GM21528 (cell line): ENCODE data around the gene ACBD4.

ENCODE experiments used
- ATAC-seq: cut with Tn5 transposase; IDR thresholded peaks from one replicate; pipeline ENCODE4 v1.9.1; 2021; ENCODE audit warnings: mild to moderate bottlenecking, moderate library complexity; ENCODE audit not compliant: unreplicated experiment, low FRiP score

ACBD4 gene

GRCh38 chr17:45104029-45104428 lies 31.5 kb upstream of the ACBD4 start:
- ATAC-seq, result no peak

- no peak for ATAC-seq
Measured at GRCh38 chr17:45104497-45104896, 31.0 kb upstream of the ACBD4 start.

GRCh38 chr17:45104907-45105624 lies 30.4 kb upstream of the ACBD4 start:
- no peak for ATAC-seq

GRCh38 chr17:45106096-45106495 lies 29.4 kb upstream of the ACBD4 start:
- ATAC-seq, result no peak

- no peak for ATAC-seq
Measured at GRCh38 chr17:45106582-45106981, 28.9 kb upstream of the ACBD4 start.

GRCh38 chr17:45107293-45108010 lies 28.0 kb upstream of the ACBD4 start:
- ATAC-seq, result no peak

GRCh38 chr17:45108051-45108450 lies 27.4 kb upstream of the ACBD4 start:
- no peak for ATAC-seq

GRCh38 chr17:45108595-45109521 lies 26.6 kb upstream of the ACBD4 start:
- no peak for ATAC-seq

GRCh38 chr17:45110676-45111611 lies 24.5 kb upstream of the ACBD4 start:
- no peak for ATAC-seq

- no peak for ATAC-seq
Measured at GRCh38 chr17:45111850-45112249, 23.6 kb upstream of the ACBD4 start.

GRCh38 chr17:45112559-45113423 lies 22.7 kb upstream of the ACBD4 start:
- no peak for ATAC-seq

GRCh38 chr17:45113424-45113754 lies 22.1 kb upstream of the ACBD4 start:
- no peak for ATAC-seq

- no peak for ATAC-seq
Measured at GRCh38 chr17:45114117-45114932, 21.2 kb upstream of the ACBD4 start.

GRCh38 chr17:45115015-45115625 lies 20.4 kb upstream of the ACBD4 start:
- ATAC-seq, result no peak

GRCh38 chr17:45115871-45116270 lies 19.6 kb upstream of the ACBD4 start:
- ATAC-seq, result no peak

GRCh38 chr17:45116434-45117016 lies 19.0 kb upstream of the ACBD4 start:
- no peak for ATAC-seq

GRCh38 chr17:45117334-45117733 lies 18.2 kb upstream of the ACBD4 start:
- no peak for ATAC-seq
